Limb (tissue), 2 donors: ENCODE measurements around the gene COL18A1.

Experiments
- DNase-seq, 2 donors: peaks; one replicate each; pipeline ENCODE4 v3.0.0-alpha.2; 2016; ENCODE audit errors: extremely low spot score in 2 of 2

Gene COL18A1

GRCh38 chr21:45479691-45480675 is 75.0 kb downstream of the COL18A1 start:
- DNase-seq: no peak

DNA sequence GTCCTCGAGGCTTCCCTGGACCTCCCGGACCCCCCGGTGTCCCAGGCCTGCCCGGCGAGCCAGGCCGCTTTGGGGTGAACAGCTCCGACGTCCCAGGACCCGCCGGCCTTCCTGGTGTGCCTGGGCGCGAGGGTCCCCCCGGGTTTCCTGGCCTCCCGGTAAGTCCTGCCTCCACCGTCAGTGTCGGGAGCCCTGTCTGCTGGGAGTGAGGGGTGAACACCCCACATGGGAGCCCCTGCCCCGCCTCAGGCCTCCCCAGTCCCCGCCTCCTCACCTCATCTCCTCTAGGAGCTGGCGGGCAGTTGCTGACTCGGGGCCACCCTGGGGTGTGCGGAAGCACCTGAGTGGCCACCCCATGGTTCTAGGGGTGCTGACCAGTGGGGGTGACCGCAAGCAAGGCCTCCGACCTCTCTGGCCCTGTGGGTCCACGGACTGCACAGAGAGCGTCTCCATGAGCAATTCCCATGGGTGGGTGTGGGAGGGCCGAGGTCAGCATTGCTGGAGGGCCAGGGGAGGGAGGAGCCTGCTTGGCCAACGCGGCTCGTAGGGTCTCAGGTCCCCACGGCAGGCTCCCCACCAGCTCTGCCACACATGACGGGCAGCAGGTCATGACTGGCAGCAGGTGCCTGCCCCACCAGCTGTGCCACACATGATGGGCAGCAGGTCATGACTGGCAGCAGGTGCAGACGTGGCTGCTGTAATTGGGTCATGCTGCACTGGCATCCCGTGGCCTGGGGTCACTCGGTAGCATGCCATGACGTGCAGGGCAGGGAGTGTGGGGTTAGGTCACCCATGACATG is 75.9 kb downstream of the COL18A1 start:
- no peak for DNase-seq

GRCh38 chr21:45481566-45481965 is 76.6 kb downstream of the COL18A1 start:
- no peak for DNase-seq

GRCh38 chr21:45481977-45482898 is 77.3 kb downstream of the COL18A1 start:
- DNase-seq: no peak

- DNase-seq: no peak
These were observed 78.2 kb downstream of the COL18A1 start for GRCh38 chr21:45482899-45483821.

GRCh38 chr21:45484318-45484717 is 79.4 kb downstream of the COL18A1 start:
- DNase-seq: no peak

DNA sequence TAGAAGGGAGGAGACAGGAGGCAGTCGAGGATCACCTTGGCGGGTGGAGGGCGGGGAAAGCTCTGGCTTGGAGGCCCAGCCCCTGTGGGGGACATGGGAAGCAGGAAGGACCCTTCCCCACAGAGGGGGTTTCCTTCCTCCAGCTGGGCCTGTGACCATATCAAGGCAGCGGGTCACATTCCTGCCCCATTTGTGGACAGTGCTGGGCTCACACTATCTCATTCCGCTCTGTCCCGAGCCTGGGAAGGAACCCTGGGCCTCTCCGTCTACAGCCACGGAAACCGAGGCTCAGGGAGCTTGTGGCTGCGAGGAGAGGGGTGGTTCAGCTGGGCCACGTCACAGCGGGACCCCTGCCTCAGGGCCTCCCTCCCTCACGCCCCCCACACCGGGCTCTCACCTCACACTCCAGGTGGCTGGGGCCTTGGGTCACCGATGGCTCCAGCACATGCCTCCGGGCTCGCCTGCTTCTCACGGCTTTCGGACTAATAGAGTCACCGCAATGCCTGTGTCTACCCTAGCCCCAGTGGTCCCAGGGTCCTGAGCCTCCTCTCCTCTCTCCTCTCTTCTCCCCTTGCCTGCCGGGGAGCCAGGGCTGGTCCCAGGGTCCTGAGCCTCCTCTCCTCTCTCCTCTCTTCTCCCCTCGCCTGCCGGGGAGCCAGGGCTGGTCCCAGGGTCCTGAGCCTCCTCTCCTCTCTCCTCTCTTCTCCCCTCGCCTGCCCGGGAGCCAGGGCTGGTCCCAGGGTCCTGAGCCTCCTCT is 80.9 kb downstream of the COL18A1 start:
- no peak for DNase-seq

DNA sequence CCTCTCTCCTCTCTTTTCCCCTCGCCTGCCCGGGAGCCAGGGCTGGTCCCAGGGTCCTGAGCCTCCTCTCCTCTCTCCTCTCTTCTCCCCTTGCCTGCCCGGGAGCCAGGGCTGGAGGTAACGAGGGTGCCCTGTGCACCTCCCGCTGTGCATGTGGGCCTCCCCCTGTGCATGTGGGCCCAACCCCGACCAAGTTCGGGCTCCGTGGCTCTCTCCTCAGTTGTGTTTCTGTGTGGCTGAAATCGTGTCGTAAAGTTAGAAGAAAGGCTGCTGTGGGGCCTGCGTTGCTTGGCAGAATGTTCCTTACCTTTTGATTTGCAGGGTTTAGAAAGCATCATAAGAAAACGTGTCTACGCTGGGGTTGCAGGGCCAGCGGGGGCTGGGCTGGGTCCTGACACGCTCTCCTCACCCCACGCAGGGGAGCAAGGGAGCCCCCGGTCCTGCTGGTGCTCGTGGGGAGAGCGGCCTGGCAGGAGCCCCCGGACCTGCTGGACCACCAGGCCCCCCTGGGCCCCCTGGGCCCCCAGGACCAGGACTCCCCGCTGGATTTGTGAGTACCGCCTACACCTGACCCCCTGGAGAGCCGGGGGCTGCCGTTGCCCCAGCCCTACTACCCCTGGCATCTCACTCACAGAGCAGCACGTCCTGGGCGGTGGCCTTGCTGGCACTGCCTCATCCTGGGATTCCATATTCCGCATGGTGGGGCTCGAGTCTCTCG is 81.6 kb downstream of the COL18A1 start:
- no peak for DNase-seq

DNA sequence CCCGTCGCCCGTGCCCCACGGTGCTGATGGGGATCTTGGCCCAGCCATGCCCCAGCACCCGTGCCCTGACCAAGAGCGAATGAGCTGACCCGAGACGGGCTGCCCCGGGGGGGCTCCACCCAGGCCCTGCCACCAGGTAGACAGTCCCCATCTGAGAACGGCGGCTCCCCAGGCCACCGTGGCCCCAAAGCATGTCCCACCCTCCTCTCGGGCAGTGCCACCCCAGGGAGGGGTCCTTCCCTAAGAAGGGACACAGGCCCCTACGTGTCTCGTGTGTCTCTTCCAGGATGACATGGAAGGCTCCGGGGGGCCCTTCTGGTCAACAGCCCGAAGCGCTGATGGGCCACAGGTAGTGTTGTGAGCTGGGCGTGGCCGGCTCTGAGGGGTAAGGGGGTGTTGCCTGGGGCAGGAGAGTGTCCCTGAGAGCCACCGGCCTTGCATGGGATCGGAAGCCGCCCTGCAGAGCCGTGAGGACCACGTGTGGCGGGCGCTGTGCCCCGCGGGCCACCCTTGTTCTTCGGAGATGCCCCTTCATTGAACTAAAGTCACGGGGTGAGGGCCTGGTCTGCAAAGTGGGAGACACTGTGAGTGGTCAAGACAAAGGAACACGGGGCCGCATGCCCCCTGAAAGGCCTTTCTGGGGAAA is 82.3 kb downstream of the COL18A1 start:
- DNase-seq: no peak

- no peak for DNase-seq
These were observed 83.1 kb downstream of the COL18A1 start for GRCh38 chr21:45487891-45488600.

- no peak for DNase-seq
These were observed 84.2 kb downstream of the COL18A1 start for GRCh38 chr21:45488931-45489721.

GRCh38 chr21:45489722-45489982 is 84.7 kb downstream of the COL18A1 start:
- no peak for DNase-seq

GRCh38 chr21:45490049-45490731 is 85.2 kb downstream of the COL18A1 start:
- DNase-seq: no peak

- no peak for DNase-seq
These were observed 86.1 kb downstream of the COL18A1 start for GRCh38 chr21:45491056-45491455.

GRCh38 chr21:45491623-45492022 is 86.7 kb downstream of the COL18A1 start:
- DNase-seq: no peak

DNA sequence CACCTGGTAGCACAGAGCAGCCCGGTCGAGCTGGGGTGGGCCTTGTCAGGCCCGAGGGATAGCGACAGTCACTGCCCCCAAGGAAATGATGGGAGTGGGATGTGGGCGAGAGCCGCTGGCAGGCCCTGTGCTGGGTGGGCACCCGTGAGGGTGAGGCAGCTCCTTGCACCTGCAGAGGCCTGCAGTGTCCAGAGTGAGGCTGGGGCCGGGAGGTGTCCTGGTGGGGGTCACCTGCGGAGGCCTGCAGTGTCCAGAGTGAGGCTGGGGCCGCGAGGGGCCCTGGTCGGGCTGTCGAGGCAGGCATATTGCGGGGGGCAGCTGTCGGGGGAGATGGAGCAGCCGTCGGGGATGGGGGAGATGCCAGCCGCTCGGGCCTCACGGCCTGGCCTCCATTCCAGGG is 87.8 kb downstream of the COL18A1 start:
- DNase-seq: no peak
